HepG2 (cell line): Measurements from ENCODE around the gene TEX261. TPM values are rescaled to one million over a fixed set of nuclear protein-coding genes. Genes with fewer than 3 reads are reported as not detected.
A peak's percentile ranks its signal among the peaks of the same experiment; 100 is the strongest.

Experiments
- CEBPZ ChIP-seq: IDR thresholded peaks from 2 replicates; pipeline ENCODE4 v1.6.1; 2012; ENCODE audit warnings: low read length, improper control_type of control experiment
- MIER2 ChIP-seq: IDR thresholded peaks from 2 replicates; pipeline ENCODE4 v1.6.1; 2016; ENCODE audit warnings: missing biosample characterization, missing genetic modification reagents
- MLXIP ChIP-seq: sonication (generic); formaldehyde crosslinking; IDR thresholded peaks from 2 replicates; pipeline ENCODE4 v1.9.0; 2021; ENCODE audit warnings: missing genetic modification reagents, borderline replicate concordance
- TAF15 ChIP-seq: fragments of 200-400 bp; formaldehyde crosslinking; IDR thresholded peaks from one replicate; pipeline ENCODE4 v1.6.1; 2018; ENCODE audit warnings: mild to moderate bottlenecking, low read depth, low read length; ENCODE audit not compliant: poor library complexity, severe bottlenecking
- TSC22D2 ChIP-seq: sonication (generic); formaldehyde crosslinking; IDR thresholded peaks from 2 replicates; pipeline ENCODE4 v1.5.1; 2020; ENCODE audit warnings: missing genetic modification reagents, mild to moderate bottlenecking, borderline replicate concordance
- ZFP36L2 ChIP-seq: sonication (generic); formaldehyde crosslinking; IDR thresholded peaks from 2 replicates; pipeline ENCODE4 v1.4.0; 2020; ENCODE audit warnings: missing genetic modification reagents
- ZKSCAN5 ChIP-seq: sonication (generic); formaldehyde crosslinking; IDR thresholded peaks from 2 replicates; pipeline ENCODE4 v1.5.1; 2020; ENCODE audit warnings: mild to moderate bottlenecking, missing genetic modification reagents
- ZNF350 ChIP-seq: sonication (generic); formaldehyde crosslinking; IDR thresholded peaks from 2 replicates; pipeline ENCODE4 v1.4.0; 2020; ENCODE audit warnings: mild to moderate bottlenecking, low read depth, missing genetic modification reagents, borderline replicate concordance
- ZNF546 ChIP-seq: sonication (generic); formaldehyde crosslinking; conservative IDR thresholded peaks from 2 replicates; pipeline ENCODE4 v1.8.1; 2023; ENCODE audit warnings: mild to moderate bottlenecking, missing genetic modification reagents
- ZNF788 ChIP-seq: sonication (generic); formaldehyde crosslinking; IDR thresholded peaks from 2 replicates; pipeline ENCODE4 v1.5.0; 2020; ENCODE audit warnings: mild to moderate bottlenecking, missing genetic modification reagents, borderline replicate concordance
- ZZZ3 ChIP-seq: sonication (generic); formaldehyde crosslinking; IDR thresholded peaks from 2 replicates; pipeline ENCODE4 v1.4.0; 2020; ENCODE audit warnings: missing genetic modification reagents, mild to moderate bottlenecking, borderline replicate concordance
- polyA plus RNA-seq, 8 experiments: library from polyadenylated mRNA; depleted of rRNA in 3 of 8; stranded (reverse) in 7 of 8; unstranded in 1 of 8; fragments of >200 nt; fragmentation: Illumina TruSeq in 4 of 8; extraction: Trizol in 4 of 8; gene quantifications; 2 replicates each; pipeline versions ENCODE4 v1.2.1 to v1.2.3, GENCODE V29; 2011 to 2016; ENCODE audit warnings: low read depth in 4 of 8, missing spikeins in 1 of 8, mixed read lengths in 1 of 8; ENCODE audit not compliant: insufficient read depth in 1 of 8
- total RNA-seq, 5 experiments: library from RNA; depleted of rRNA; stranded (reverse); fragments of >200 nt; fragmentation: Illumina TruSeq; extraction: Trizol; gene quantifications; 2 replicates each; pipeline ENCODE4 v1.2.3, GENCODE V29; 2016; ENCODE audit warnings: low read depth in 1 of 5
- TF ChIP-seq, protein P1 (sequence below), 2 experiments: sonication (generic) in 1 of 2; formaldehyde crosslinking in 1 of 2; IDR thresholded peaks; 2 replicates each; pipeline versions ENCODE4 v1.4.0 to v1.6.1; 2018 to 2020; ENCODE audit warnings: missing genetic modification reagents in 2 of 2, borderline replicate concordance in 1 of 2, low read depth in 1 of 2, mild to moderate bottlenecking in 1 of 2, missing biosample characterization in 1 of 2
- TF ChIP-seq, protein P2 (sequence below): sonication (generic); formaldehyde crosslinking; IDR thresholded peaks from 2 replicates; pipeline ENCODE4 v1.9.0; 2021; ENCODE audit warnings: missing genetic modification reagents, borderline replicate concordance

TEX261 gene
- total and polyA plus RNA-seq, 2 of the 13 experiments (the other 11 are each of a cell fraction or from before 2014, with no cell fraction given) = 43.8 to 78.7 TPM

DNA sequence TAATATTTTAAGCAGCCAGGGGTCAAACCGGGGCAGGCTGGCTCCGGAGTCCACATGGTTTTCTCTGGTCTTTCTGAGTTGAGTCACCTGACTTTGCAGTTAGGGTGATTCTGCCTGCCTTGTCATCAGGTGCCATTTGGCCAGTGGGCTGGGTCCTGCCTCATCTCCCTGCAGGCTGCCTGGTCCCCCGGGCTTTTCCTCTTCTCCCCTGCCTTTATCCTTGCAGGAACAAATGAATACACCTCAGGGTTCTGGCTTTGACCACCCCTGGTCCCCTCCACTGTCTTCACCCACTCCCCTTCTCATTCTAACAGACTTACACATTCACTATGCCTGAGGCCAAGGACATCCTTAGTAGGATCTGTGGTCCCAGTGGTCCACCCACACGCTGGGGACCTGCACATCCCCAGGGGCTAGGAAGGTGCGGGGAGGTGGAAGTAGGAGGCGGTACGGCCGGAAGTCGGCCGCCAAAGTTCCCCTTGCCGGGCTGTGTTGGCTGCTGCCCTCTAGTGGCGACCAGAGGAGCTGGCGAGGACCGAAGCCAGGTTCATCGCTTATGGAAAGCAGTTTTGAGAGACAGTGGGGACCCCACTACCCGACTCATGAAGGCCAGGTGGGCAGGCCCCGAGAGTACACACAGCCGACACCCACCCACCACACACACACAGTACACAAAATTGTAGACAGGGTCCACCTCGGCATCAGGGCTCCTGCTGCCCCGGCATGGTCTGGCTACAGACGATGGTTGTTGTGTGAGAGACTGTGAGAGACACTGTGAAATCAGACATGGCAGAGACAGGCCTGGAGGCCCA, 6.3 kb upstream of the TEX261 start (continued):
- TF ChIP-seq CEBPZ (no peak), TAF15 (no peak), ZNF350 (CRISPR knock-in tag) (no peak; the same call in 1 of the 2 replicates), ZKSCAN5 (peak; percentile 70; the same call in 1 of the 2 replicates), TSC22D2 (CRISPR knock-in tag) (peak; percentile 70), ZZZ3 (CRISPR knock-in tag) (no peak), MLXIP (CRISPR knock-in tag) (no peak), ZNF788 (CRISPR knock-in tag) (peak; percentile 37; the same call in 1 of the 2 replicates), ZNF546 (CRISPR knock-in tag) (no peak), MIER2 (CRISPR knock-in tag) (no peak), ZFP36L2 (CRISPR knock-in tag) (peak; percentile 81; the same call in 1 of the 2 replicates)
- TF ChIP-seq, protein P1, sequence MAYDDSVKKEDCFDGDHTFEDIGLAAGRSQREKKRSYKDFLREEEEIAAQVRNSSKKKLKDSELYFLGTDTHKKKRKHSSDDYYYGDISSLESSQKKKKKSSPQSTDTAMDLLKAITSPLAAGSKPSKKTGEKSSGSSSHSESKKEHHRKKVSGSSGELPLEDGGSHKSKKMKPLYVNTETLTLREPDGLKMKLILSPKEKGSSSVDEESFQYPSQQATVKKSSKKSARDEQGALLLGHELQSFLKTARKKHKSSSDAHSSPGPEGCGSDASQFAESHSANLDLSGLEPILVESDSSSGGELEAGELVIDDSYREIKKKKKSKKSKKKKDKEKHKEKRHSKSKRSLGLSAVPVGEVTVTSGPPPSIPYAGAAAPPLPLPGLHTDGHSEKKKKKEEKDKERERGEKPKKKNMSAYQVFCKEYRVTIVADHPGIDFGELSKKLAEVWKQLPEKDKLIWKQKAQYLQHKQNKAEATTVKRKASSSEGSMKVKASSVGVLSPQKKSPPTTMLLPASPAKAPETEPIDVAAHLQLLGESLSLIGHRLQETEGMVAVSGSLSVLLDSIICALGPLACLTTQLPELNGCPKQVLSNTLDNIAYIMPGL (CRISPR knock-in tag; IDR thresholded peaks at IDR 0.05; ENCODE audit: borderline replicate concordance in 1 of 2, low read depth in 1 of 2) = peak; percentile 97 to 98
- TF ChIP-seq, protein P2, sequence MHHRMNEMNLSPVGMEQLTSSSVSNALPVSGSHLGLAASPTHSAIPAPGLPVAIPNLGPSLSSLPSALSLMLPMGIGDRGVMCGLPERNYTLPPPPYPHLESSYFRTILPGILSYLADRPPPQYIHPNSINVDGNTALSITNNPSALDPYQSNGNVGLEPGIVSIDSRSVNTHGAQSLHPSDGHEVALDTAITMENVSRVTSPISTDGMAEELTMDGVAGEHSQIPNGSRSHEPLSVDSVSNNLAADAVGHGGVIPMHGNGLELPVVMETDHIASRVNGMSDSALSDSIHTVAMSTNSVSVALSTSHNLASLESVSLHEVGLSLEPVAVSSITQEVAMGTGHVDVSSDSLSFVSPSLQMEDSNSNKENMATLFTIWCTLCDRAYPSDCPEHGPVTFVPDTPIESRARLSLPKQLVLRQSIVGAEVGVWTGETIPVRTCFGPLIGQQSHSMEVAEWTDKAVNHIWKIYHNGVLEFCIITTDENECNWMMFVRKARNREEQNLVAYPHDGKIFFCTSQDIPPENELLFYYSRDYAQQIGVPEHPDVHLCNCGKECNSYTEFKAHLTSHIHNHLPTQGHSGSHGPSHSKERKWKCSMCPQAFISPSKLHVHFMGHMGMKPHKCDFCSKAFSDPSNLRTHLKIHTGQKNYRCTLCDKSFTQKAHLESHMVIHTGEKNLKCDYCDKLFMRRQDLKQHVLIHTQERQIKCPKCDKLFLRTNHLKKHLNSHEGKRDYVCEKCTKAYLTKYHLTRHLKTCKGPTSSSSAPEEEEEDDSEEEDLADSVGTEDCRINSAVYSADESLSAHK (CRISPR knock-in tag) = no peak
